CD1c-positive myeloid dendritic cell (primary cell): ENCODE results near the gene NASP.
"Not testable (repeated sequence)": the region's sequence is repeated elsewhere in the genome, so short reads cannot be mapped to it uniquely, and the experiment has no call there.

Experiments used
- DNase-seq: peaks from one replicate; pipeline ENCODE4 v3.0.0-alpha.2; 2016; ENCODE audit errors: extremely low spot score

The NASP gene

GRCh38 chr1:45570631-45571030 lies 13.2 kb upstream of the NASP start:
- DNase-seq, result no peak

GRCh38 chr1:45573231-45573804 lies 10.5 kb upstream of the NASP start:
- DNase-seq, result no peak

- DNase-seq, result no peak
Measured at GRCh38 chr1:45574105-45574626, 9.7 kb upstream of the NASP start.

- DNase-seq, result peak; percentile 98
Measured at GRCh38 chr1:45583264-45583665, 576 bp upstream of the NASP start.

GRCh38 chr1:45584351-45585109 lies 689 bp downstream of the NASP start:
- peak; percentile 94 for DNase-seq

- DNase-seq, result no peak
Measured at GRCh38 chr1:45585110-45585426, 1.2 kb downstream of the NASP start.

- no peak for DNase-seq
Measured at GRCh38 chr1:45585496-45586075, 1.7 kb downstream of the NASP start.

- DNase-seq, result no peak
Measured at GRCh38 chr1:45586769-45587168, 2.9 kb downstream of the NASP start.

- no peak for DNase-seq
Measured at GRCh38 chr1:45589861-45590260, 6.0 kb downstream of the NASP start.

GRCh38 chr1:45594412-45594811 lies 10.6 kb downstream of the NASP start:
- no peak for DNase-seq

GRCh38 chr1:45596765-45597164 lies 12.9 kb downstream of the NASP start:
- DNase-seq, result not testable (repeated sequence)

- no peak for DNase-seq
Measured at GRCh38 chr1:45604239-45604638, 20.4 kb downstream of the NASP start.

- peak; percentile 22 for DNase-seq
Measured at GRCh38 chr1:45607404-45608074, 23.7 kb downstream of the NASP start.

- DNase-seq, result peak; percentile 65
Measured at GRCh38 chr1:45608175-45609156, 24.6 kb downstream of the NASP start.

GRCh38 chr1:45610589-45611226 lies 26.9 kb downstream of the NASP start:
- DNase-seq, result no peak

GRCh38 chr1:45612941-45613579 lies 29.2 kb downstream of the NASP start:
- no peak for DNase-seq

GRCh38 chr1:45615885-45616284 lies 32.0 kb downstream of the NASP start:
- no peak for DNase-seq

- DNase-seq, result no peak
Measured at GRCh38 chr1:45617618-45618017, 33.8 kb downstream of the NASP start.

GRCh38 chr1:45619149-45619921 lies 35.5 kb downstream of the NASP start:
- no peak for DNase-seq
